SKM-1 (cell line): ENCODE results near the gene KIAA2012.

Experiments
- DNase-seq: peaks from one replicate; lab custom pipeline; 2025; ENCODE audit not compliant: unreplicated experiment; lab: John Stamatoyannopoulos, UW

The KIAA2012 gene

GRCh38 chr2:202042444-202042843 lies 30.6 kb upstream of the KIAA2012 start:
- no peak for DNase-seq

- DNase-seq: no peak
These were observed 29.6 kb upstream of the KIAA2012 start for GRCh38 chr2:202043475-202043874.

GRCh38 chr2:202044777-202045176 lies 28.3 kb upstream of the KIAA2012 start:
- no peak for DNase-seq

- no peak for DNase-seq
These were observed 26.5 kb upstream of the KIAA2012 start for GRCh38 chr2:202046572-202046971.

DNA sequence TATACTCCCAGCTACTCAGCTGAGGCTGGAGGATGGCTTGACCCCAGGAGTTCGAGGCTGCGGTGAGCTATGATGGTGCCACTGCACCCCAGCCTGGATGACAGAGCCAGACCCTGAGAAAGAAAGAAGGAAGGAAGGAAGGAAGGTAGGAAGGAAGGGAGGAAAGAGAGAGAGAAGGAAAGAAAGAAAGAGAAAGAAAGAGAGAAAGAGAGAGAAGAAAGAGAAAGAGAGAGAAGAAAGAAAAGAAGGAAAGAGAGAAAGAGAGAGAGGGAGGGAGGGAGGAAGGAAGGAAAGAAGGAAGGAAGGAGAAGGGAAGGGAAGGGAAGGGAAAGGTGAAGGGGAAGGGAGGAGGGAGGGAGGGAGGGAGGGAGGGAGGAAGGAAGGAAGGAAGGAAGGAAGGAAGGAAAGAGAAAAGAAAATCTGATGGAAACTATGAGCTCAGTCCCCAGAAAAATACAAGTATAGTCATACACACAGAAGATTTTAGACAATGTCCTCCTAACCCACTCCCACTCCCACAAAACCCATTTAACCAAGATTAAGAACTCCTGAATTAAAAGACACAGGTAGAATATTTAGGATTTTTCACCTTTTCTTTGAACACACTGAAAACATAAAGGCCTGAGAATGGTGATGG lies 23.8 kb upstream of the KIAA2012 start:
- DNase-seq: no peak

- DNase-seq: no peak
These were observed 23.2 kb upstream of the KIAA2012 start for GRCh38 chr2:202049840-202050239.

- DNase-seq: no peak
These were observed 22.4 kb upstream of the KIAA2012 start for GRCh38 chr2:202050652-202051051.

DNA sequence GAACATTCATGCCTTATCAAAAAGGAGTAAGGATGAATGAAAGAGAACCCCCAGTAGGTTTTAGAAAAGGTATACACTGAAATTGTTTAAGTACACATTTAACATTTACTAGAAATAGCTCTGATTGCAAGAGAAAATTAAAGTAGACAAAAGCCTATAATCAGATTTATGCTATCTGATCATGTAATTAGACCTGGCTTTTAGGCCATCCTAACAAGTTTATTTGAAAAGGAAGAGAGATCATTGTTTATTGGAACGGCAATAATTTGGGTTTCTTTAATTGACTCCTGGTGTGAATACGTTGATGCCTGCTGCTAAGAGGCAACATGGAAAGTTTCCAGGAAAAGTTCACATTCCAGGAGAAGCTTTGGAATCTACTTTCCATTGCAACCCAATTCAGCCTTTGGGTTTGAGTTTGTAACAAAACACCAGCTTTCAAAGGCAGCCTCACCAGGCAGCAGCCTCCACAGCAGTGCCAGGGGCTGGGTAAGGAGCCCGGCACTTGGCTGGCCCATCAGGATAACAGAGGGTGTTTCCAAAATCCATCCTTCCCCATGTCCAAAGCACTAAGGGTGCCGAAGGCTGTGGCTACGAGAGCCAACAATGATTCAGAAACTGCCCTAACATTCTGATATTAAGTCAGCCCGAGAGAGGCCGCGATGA lies 21.4 kb upstream of the KIAA2012 start:
- no peak for DNase-seq

DNA sequence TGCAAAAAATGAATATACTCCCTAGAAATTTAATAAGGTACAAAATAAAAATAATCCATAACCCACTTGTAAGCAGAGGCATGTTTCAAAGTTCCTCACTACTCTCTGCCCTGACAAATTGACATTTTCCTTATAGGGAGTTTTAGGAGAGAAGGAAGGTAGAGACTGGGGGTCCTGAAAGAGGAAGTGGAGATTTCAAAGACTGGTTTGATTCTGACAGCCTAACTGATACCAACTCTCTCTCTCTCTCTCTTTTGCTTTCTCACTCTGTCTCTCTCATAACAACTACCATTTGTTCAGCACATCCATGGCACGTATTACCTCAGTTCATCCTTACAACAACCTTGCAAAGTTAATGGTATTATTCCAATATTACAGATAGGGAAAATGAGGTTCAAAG lies 20.8 kb upstream of the KIAA2012 start:
- DNase-seq: peak; percentile 29

DNA sequence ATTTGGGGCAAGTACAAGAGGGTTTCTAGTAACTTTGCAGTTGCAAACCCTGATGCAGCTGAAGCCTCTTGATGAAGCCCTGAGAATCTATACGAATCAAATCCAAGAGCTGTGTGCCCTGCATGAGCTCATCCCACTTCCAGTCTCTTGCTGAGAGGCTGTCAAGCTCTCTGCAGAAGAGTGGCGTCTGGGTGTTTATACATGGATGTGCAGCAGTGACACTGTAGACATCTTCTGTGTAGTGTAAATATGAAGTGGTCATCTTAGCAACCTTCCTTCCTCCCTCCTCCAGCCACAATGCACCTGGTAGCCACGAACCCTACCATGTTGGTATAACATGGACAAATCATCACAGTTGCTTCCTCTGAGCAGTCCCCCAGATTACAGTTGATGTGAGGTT lies 18.4 kb upstream of the KIAA2012 start:
- no peak for DNase-seq

GRCh38 chr2:202056611-202057010 lies 16.4 kb upstream of the KIAA2012 start:
- no peak for DNase-seq

GRCh38 chr2:202060218-202060617 lies 12.8 kb upstream of the KIAA2012 start:
- no peak for DNase-seq

DNA sequence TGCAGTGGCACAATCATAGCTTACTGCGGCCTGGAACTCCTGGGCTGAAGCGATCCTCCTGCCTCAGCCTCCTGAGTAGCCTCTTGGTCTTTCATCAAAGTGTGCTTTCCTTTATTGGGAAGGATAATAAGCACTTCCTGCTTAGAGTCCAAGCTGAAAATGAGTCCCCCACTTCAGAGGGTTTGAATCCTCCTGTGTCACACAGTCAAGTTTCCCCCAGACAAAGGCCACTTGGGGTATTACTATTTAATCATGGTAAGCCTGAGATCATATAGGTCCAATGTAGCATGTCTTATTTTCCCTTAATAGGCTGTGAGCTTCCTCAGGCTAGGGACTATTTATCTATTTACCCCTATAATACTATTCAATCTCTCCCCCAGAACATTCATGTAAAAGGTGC lies 11.4 kb upstream of the KIAA2012 start:
- no peak for DNase-seq

DNA sequence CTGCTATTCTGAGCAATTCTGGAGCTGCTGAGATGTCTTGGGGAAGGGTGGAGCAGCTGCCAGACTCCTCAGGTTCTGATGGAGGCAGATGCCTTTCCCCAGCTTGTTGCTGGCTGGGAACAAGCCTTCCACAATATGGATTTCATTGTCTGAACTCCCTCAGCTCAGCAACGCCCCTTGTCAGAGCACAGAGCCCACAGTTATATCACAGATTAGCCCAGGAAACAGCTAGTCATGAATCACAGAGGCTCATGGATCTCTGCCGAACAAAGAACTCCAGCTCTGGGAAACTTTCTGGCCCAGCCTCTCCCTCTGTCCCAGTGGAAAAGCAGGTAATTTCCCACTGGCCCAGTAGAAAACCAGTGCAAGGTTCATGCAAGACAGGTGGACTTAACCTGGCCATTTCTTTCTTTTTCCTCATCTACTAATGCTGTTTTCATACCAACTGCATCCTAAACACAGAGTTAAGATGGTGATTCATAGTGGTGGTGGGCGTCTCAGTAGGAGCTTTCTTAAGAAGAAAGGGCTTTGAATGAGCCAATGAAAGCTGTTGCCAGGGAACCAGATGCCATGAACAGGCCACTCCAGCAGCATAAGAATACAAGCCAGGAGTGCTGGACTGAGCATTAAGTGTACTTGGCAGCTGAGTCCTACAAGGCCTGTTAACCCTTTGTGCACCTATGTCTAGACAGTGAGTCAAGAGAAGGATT lies 8.7 kb upstream of the KIAA2012 start:
- no peak for DNase-seq

- DNase-seq: no peak
These were observed 8.2 kb upstream of the KIAA2012 start for GRCh38 chr2:202064881-202065230.

GRCh38 chr2:202065876-202066275 lies 7.2 kb upstream of the KIAA2012 start:
- no peak for DNase-seq

DNA sequence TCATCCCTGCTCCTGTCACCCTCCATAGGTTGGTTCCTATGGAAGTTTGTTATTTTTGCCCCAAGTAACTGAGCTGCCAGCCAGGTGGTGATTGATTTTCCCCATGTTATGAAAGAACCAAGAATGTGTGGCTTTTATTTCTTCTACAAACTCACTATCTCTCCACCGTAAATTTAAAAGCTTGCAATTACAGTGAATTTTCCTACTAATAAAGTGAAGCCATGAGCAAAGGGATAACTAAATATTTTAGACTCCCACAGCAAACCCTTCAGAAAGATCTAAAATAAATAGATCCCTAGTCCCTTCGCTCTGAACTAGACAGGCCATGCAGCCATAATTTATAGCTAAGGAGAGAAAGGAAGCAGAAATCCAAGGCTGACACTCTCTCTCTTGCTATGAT lies 6.2 kb upstream of the KIAA2012 start:
- DNase-seq: no peak

- no peak for DNase-seq
These were observed 5.5 kb upstream of the KIAA2012 start for GRCh38 chr2:202067589-202067988.

GRCh38 chr2:202069170-202070067 lies 3.6 kb upstream of the KIAA2012 start:
- peak; percentile 81 for DNase-seq

GRCh38 chr2:202071107-202071506 lies 1.9 kb upstream of the KIAA2012 start:
- no peak for DNase-seq

DNA sequence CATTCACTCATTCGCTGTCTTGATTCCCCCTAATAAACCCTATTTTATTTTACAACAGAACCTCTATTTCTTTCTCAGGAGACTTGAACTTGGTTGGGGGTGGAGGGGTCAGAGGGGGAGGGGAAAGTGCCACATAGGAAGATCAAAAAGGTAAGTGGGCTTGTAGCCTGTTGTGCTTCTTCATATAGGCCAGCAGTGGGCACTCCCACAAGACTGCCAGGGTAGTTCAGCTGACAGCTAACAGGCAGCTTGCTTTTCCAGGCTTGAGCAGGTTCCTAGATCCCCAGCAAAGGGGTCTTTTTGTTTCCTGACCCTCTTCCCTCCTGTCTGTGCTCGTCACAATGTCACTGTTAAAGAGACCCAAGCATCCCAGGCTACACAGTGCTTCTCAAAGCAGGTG lies 829 bp upstream of the KIAA2012 start:
- DNase-seq: no peak
